Liver (tissue), 9 donors: Measurements from ENCODE around the gene PCDHA1. TPM values are rescaled to one million over a fixed set of nuclear protein-coding genes. Genes with fewer than 3 reads are reported as not detected.

Experiments
- DNase-seq: peaks from one replicate; pipeline ENCODE4 v3.0.0-alpha.2; 2017; ENCODE audit warnings: low spot score
- H3K27ac ChIP-seq, 2 donors: one replicate each; pipeline ENCODE4 v1.7.0; 2013; ENCODE audit warnings: inconsistent platforms in 2 of 2, low read length in 2 of 2, control low read depth in 1 of 2, low read depth in 1 of 2, mild to moderate bottlenecking in 1 of 2
- H3K27me3 ChIP-seq, 4 donors: one replicate each; pipeline versions ENCODE4 v1.6.1 to v1.7.0; 2013; ENCODE audit warnings: low read length in 3 of 4, inconsistent platforms in 1 of 4, mild to moderate bottlenecking in 1 of 4, moderate library complexity in 1 of 4; ENCODE audit not compliant: control insufficient read depth in 4 of 4, insufficient read depth in 4 of 4
- H3K36me3 ChIP-seq, 4 donors: one replicate each; pipeline versions ENCODE4 v1.6.1 to v1.7.0; 2013; ENCODE audit warnings: low read length in 3 of 4, mild to moderate bottlenecking in 3 of 4, low read depth in 1 of 4, moderate library complexity in 1 of 4; ENCODE audit not compliant: control insufficient read depth in 4 of 4, insufficient read depth in 3 of 4
- H3K4me1 ChIP-seq, 4 donors: one replicate each; pipeline versions ENCODE4 v1.6.1 to v1.7.0; 2013; ENCODE audit warnings: low read length in 3 of 4, mild to moderate bottlenecking in 3 of 4, moderate library complexity in 1 of 4; ENCODE audit not compliant: control insufficient read depth in 4 of 4, insufficient read depth in 4 of 4
- H3K4me3 ChIP-seq, 3 donors: one replicate each; pipeline versions ENCODE4 v1.6.1 to v1.7.0; 2013; ENCODE audit warnings: low read length in 3 of 3, control low read depth in 1 of 3, low read depth in 1 of 3, mild to moderate bottlenecking in 1 of 3
- H3K9ac ChIP-seq, 2 donors: one replicate each; pipeline ENCODE4 v1.7.0; 2013; ENCODE audit warnings: low read length in 2 of 2, mild to moderate bottlenecking in 2 of 2, moderate library complexity in 2 of 2, control low read depth in 1 of 2, low read depth in 1 of 2
- H3K9me3 ChIP-seq, 4 donors: one replicate each; pipeline versions ENCODE4 v1.6.1 to v1.7.0; 2013; ENCODE audit warnings: low read length in 3 of 4; ENCODE audit not compliant: control insufficient read depth in 4 of 4
- EGR1 ChIP-seq, 2 donors: IDR thresholded peaks; 2 replicates each; pipeline ENCODE4 v1.6.1; 2016 to 2018; ENCODE audit warnings: antibody characterized with exemption in 2 of 2, low read depth in 2 of 2
- FOXA1 ChIP-seq: IDR thresholded peaks from 2 replicates; pipeline ENCODE4 v1.6.1; 2016; ENCODE audit warnings: antibody characterized with exemption
- FOXA2 ChIP-seq: IDR thresholded peaks from 2 replicates; pipeline ENCODE4 v1.6.1; 2016; ENCODE audit warnings: antibody characterized with exemption
- NR2F2 ChIP-seq: IDR thresholded peaks from 2 replicates; pipeline ENCODE4 v1.6.1; 2016; ENCODE audit warnings: antibody characterized with exemption
- RAD21 ChIP-seq, 2 donors: IDR thresholded peaks; 2 replicates each; pipeline ENCODE4 v1.6.1; 2016; ENCODE audit warnings: antibody characterized with exemption in 2 of 2, mild to moderate bottlenecking in 2 of 2
- SP1 ChIP-seq: IDR thresholded peaks from 2 replicates; pipeline ENCODE4 v1.6.1; 2018; ENCODE audit warnings: antibody characterized with exemption, mild to moderate bottlenecking
- TAF1 ChIP-seq: conservative IDR thresholded peaks from 2 replicates; pipeline ENCODE4 v1.6.1; 2016; ENCODE audit warnings: antibody characterized with exemption, mild to moderate bottlenecking
- YY1 ChIP-seq: IDR thresholded peaks from 2 replicates; pipeline ENCODE4 v1.6.1; 2016; ENCODE audit warnings: antibody characterized with exemption, mild to moderate bottlenecking
- WGBS: extraction: QIAGEN DNeasy Blood & Tissue Kit; methylation state at CpG from one replicate; pipeline ENCODE4 v1.1.7; 2013; 5-methylcytosine and 5-hydroxymethylcytosine counted together
- polyA plus RNA-seq, 2 donors: library from polyadenylated mRNA; stranded (reverse) in 1 of 2; unstranded in 1 of 2; fragments of 200-250 nt in 1 of 2; fragments of >200 nt in 1 of 2; fragmentation: Nextera tagmentation in 1 of 2; extraction: Ambion mirVana in 1 of 2; gene quantifications; one replicate each; pipeline versions ENCODE4 v1.2.1 to v1.2.3, GENCODE V29; 2013 to 2015
- total RNA-seq, 2 donors: library from RNA; depleted of rRNA; stranded (reverse); fragments of >200 nt; gene quantifications; one replicate each; pipeline ENCODE4 v1.2.3, GENCODE V29; 2014
- TF ChIP-seq, protein P1 (sequence below): IDR thresholded peaks from 2 replicates; pipeline ENCODE4 v1.6.1; 2016; ENCODE audit warnings: antibody characterized with exemption
- TF ChIP-seq, protein P2 (sequence below): fragments of 150-350 bp; IDR thresholded peaks from 2 replicates; pipeline ENCODE4 v1.5.1; 2017; ENCODE audit warnings: improper control_type of control experiment, low read depth, low read length; ENCODE audit not compliant: missing input control
- donor health status: healthy.
- donor health status: healthy.
- donor health status: healthy.
- donor health status: healthy.
- donor health status: healthy.

The PCDHA1 gene
- total and polyA plus RNA-seq, 4 donors, result not detected

DNA sequence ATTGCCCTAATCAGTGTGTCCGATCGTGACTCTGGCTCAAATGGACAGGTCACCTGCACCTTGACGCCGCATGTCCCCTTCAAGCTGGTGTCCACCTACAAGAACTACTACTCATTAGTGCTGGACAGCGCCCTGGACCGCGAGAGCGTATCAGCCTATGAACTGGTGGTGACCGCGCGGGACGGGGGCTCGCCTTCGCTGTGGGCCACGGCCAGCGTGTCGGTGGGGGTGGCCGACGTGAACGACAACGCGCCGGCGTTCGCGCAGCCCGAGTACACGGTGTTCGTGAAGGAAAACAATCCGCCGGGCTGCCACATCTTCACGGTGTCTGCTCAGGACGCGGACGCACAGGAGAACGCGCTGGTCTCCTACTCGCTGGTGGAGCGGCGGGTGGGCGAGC is 97.4 kb downstream of the PCDHA1 start:
- 41% methylated on average over 41 of the region's 41 CpGs for WGBS
- Histone ChIP-seq H3K9me3 (peaks cover 0 to 26% (median 18%) of the 10 kb centered on the region in 4 donors), H3K27me3 (peaks cover 0 to 8% (median 1%) of the 10 kb centered on the region in 4 donors)

DNA sequence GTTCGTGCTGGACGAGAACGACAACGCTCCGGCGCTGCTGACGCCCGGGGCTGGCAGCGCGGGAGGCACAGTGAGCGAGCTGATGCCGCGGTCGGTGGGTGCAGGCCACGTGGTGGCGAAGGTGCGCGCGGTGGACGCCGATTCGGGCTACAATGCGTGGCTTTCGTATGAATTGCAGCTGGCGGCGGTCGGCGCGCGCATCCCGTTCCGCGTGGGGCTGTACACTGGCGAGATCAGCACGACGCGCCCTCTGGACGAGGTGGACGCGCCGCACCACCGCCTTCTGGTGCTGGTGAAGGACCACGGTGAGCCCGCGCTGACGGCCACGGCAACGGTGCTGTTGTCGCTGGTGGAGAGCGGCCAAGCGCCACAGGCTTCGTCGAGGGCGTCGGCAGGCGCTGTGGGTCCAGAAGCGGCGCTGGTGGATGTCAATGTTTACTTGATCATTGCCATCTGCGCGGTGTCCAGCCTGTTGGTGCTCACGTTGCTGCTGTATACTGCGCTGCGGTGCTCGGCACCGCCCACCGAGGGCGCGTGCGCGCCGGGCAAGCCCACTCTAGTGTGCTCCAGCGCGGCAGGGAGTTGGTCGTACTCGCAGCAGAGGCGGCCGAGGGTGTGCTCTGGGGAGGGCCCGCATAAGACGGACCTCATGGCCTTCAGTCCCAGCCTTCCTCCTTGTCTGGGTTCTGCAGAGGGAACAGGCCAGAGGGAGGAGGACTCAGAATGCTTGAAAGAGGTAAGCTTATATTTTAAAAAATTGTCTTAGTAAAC is 98.2 kb downstream of the PCDHA1 start:
- WGBS, result 34% methylated on average over 79 of the region's 79 CpGs
- peaks cover 0 to 26% (median 18%) of the 10 kb centered on the region in 4 donors for H3K9me3 ChIP-seq
- no peak for TF ChIP-seq EGR1 (IDR thresholded peaks at IDR 0.05; ENCODE audit: low read depth in 2 of 2)
- TF ChIP-seq, protein P1, sequence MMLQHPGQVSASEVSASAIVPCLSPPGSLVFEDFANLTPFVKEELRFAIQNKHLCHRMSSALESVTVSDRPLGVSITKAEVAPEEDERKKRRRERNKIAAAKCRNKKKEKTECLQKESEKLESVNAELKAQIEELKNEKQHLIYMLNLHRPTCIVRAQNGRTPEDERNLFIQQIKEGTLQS, result no peak
- TF ChIP-seq RAD21 (IDR thresholded peaks at IDR 0.05), result no peak
- no peak for TF ChIP-seq NR2F2
- TF ChIP-seq SP1, result no peak
- no peak overlapping the region for H3K9ac ChIP-seq
- no peak overlapping the region for H3K4me3 ChIP-seq
- H3K27me3 ChIP-seq, result peaks cover 0 to 8% (median 1%) of the 10 kb centered on the region in 4 donors
- no peaks in the 10 kb centered on the region for H3K36me3 ChIP-seq
- no peak overlapping the region for H3K27ac ChIP-seq
- DNase-seq, result no peak
- H3K4me1 ChIP-seq, result peaks cover 0 to 2% (median 0%) of the 10 kb centered on the region in 4 donors

More for the DNA sequence above, 97.4 kb downstream of the PCDHA1 start:
- no peak for DNase-seq
- H3K27ac ChIP-seq, result no peak overlapping the region
- no peak overlapping the region for H3K9ac ChIP-seq
- H3K36me3 ChIP-seq, result no peaks in the 10 kb centered on the region
- H3K4me1 ChIP-seq, result peaks cover 0 to 2% (median 0%) of the 10 kb centered on the region in 4 donors
- TF ChIP-seq YY1 (no peak), RAD21 (IDR thresholded peaks at IDR 0.05) (no peak), SP1 (no peak)
- H3K4me3 ChIP-seq, result no peak overlapping the region

DNA sequence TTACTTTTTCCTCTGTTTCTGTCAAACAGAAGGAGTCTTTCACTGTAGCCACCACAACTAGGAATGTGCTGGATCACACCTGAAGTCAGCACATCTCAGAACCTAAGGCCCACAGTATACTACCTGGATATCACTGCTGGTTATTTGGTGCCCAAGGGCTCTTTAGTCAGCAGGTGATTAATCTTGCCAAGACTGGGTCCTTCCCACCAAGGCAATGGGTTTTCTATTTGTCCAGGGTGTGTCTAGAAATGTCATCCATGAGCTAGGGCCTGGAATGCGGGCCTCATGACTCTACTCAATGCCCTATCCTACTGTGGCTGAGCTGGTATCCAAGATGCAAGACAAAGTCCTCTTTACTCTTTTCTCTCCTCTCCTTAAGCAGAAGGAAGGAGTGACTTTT is 130.4 kb downstream of the PCDHA1 start:
- DNase-seq, result no peak
- H3K9ac ChIP-seq, result no peak overlapping the region
- WGBS, result 63% methylated on average over 1 of the region's 1 CpG
- H3K27me3 ChIP-seq, result no peaks in the 10 kb centered on the region
- TF ChIP-seq RAD21 (IDR thresholded peaks at IDR 0.05) (no peak), FOXA2 (no peak), TAF1 (no peak), SP1 (no peak), FOXA1 (no peak)
- TF ChIP-seq, protein P2, sequence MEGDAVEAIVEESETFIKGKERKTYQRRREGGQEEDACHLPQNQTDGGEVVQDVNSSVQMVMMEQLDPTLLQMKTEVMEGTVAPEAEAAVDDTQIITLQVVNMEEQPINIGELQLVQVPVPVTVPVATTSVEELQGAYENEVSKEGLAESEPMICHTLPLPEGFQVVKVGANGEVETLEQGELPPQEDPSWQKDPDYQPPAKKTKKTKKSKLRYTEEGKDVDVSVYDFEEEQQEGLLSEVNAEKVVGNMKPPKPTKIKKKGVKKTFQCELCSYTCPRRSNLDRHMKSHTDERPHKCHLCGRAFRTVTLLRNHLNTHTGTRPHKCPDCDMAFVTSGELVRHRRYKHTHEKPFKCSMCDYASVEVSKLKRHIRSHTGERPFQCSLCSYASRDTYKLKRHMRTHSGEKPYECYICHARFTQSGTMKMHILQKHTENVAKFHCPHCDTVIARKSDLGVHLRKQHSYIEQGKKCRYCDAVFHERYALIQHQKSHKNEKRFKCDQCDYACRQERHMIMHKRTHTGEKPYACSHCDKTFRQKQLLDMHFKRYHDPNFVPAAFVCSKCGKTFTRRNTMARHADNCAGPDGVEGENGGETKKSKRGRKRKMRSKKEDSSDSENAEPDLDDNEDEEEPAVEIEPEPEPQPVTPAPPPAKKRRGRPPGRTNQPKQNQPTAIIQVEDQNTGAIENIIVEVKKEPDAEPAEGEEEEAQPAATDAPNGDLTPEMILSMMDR, result no peak
- TF ChIP-seq, protein P1, result no peak
- no peak overlapping the region for H3K27ac ChIP-seq
- peaks cover 0 to 3% (median 0%) of the 10 kb centered on the region in 4 donors for H3K9me3 ChIP-seq
- no peaks in the 10 kb centered on the region for H3K4me1 ChIP-seq
- no peaks in the 10 kb centered on the region for H3K36me3 ChIP-seq
- H3K4me3 ChIP-seq, result no peak overlapping the region
